ENCODE measurements around the gene FTO. TPM values are rescaled to one million over a fixed set of nuclear protein-coding genes. Genes with fewer than 3 reads are reported as not detected.
"Not testable (repeated sequence)": the region's sequence is repeated elsewhere in the genome, so short reads cannot be mapped to it uniquely, and the experiment has no call there.

FTO gene
- total and polyA plus RNA-seq, 3 donors from 2014 or later, result 32.4 to 64.7 (median 50.3) TPM

GRCh38 chr16:53689636-53690035 is 14.3 kb upstream of the FTO start:
- Histone ChIP-seq H3K27me3 (no peaks in the 10 kb centered on the region), H3K4me1 (no peaks in the 10 kb centered on the region), H3K27ac (no peak overlapping the region), H3K9me3 (no peaks in the 10 kb centered on the region), H3K36me3 (ENCODE audit: low read depth, missing control alignments) (no peaks in the 10 kb centered on the region), H3K4me3 (no peak overlapping the region)
- 94 to 100% methylated on average over 3 of the region's 3 CpGs for WGBS, 2 donors
- DNase-seq, result no peak
- intact Hi-C loops (cut with DNase I; ENCODE audit: low total_unique reads), result no loop called here
- no peak for TF ChIP-seq CTCF (IDR thresholded peaks at IDR 0.05)
- TF ChIP-seq POLR2A (IDR thresholded peaks at IDR 0.05), result no peak

GRCh38 chr16:53690771-53691170 is 13.2 kb upstream of the FTO start:
- no peak overlapping the region for H3K27ac ChIP-seq
- H3K4me3 ChIP-seq, result no peak overlapping the region
- DNase-seq, result no peak
- H3K4me1 ChIP-seq, result no peaks in the 10 kb centered on the region
- H3K36me3 ChIP-seq (ENCODE audit: low read depth, missing control alignments), result no peaks in the 10 kb centered on the region
- no peaks in the 10 kb centered on the region for H3K9me3 ChIP-seq
- intact Hi-C loops (cut with DNase I; ENCODE audit: low total_unique reads), result no loop called here
- TF ChIP-seq CTCF (IDR thresholded peaks at IDR 0.05) (no peak), POLR2A (IDR thresholded peaks at IDR 0.05) (no peak)
- H3K27me3 ChIP-seq, result no peaks in the 10 kb centered on the region
- WGBS, 2 donors, result 90 to 91% methylated on average over 2 of the region's 2 CpGs

- no peak for DNase-seq
- no peaks in the 10 kb centered on the region for H3K4me1 ChIP-seq
Measured at GRCh38 chr16:53692146-53692545, 11.8 kb upstream of the FTO start.

GRCh38 chr16:53693320-53693719 is 10.6 kb upstream of the FTO start:
- Histone ChIP-seq H3K27me3 (no peaks in the 10 kb centered on the region), H3K27ac (no peak overlapping the region), H3K4me3 (no peak overlapping the region), H3K4me1 (no peaks in the 10 kb centered on the region), H3K9me3 (no peaks in the 10 kb centered on the region), H3K36me3 (ENCODE audit: low read depth, missing control alignments) (no peaks in the 10 kb centered on the region)
- intact Hi-C loops (cut with DNase I; ENCODE audit: low total_unique reads), result no loop called here
- TF ChIP-seq CTCF (IDR thresholded peaks at IDR 0.05), result no peak
- DNase-seq, result no peak
- WGBS, 2 donors, result 92 to 96% methylated on average over 5 of the region's 5 CpGs

More at GRCh38 chr16:53692146-53692545, 11.8 kb upstream of the FTO start:
- no peak overlapping the region for H3K27ac ChIP-seq
- intact Hi-C loops (cut with DNase I; ENCODE audit: low total_unique reads), result no loop called here
- TF ChIP-seq CTCF (IDR thresholded peaks at IDR 0.05) (no peak), POLR2A (IDR thresholded peaks at IDR 0.05) (no peak)
- no peak overlapping the region for H3K4me3 ChIP-seq
- H3K36me3 ChIP-seq (ENCODE audit: low read depth, missing control alignments), result no peaks in the 10 kb centered on the region
- H3K27me3 ChIP-seq, result no peaks in the 10 kb centered on the region
- 97% methylated on average over 5 of the region's 5 CpGs for WGBS, 2 donors
- no peaks in the 10 kb centered on the region for H3K9me3 ChIP-seq

GRCh38 chr16:53695070-53695469 is 8.9 kb upstream of the FTO start:
- 90% methylated on average over 1 of the region's 1 CpG for WGBS, 2 donors
- no peak for DNase-seq
- intact Hi-C loops (cut with DNase I; ENCODE audit: low total_unique reads), result no loop called here
- Histone ChIP-seq H3K27ac (no peak overlapping the region), H3K27me3 (no peaks in the 10 kb centered on the region), H3K36me3 (ENCODE audit: low read depth, missing control alignments) (no peaks in the 10 kb centered on the region), H3K4me1 (no peaks in the 10 kb centered on the region), H3K4me3 (no peak overlapping the region), H3K9me3 (no peaks in the 10 kb centered on the region)
- no peak for TF ChIP-seq CTCF (IDR thresholded peaks at IDR 0.05)
- TF ChIP-seq POLR2A (IDR thresholded peaks at IDR 0.05), result no peak

- H3K4me1 ChIP-seq; intact Hi-C loops (cut with DNase I; ENCODE audit: low total_unique reads); H3K27me3 ChIP-seq; H3K9me3 ChIP-seq; H3K27ac ChIP-seq; H3K36me3 ChIP-seq (ENCODE audit: low read depth, missing control alignments); H3K4me3 ChIP-seq; DNase-seq: not testable (repeated sequence)
- WGBS, 2 donors, result no CpG with 5 or more reads among the region's 31 CpGs
Measured at GRCh38 chr16:53698271-53698670, 5.7 kb upstream of the FTO start.

Data from testis (tissue), 3 donors.